ENCODE results near the gene CISD2. TPM values are rescaled to one million over a fixed set of nuclear protein-coding genes. Genes with fewer than 3 reads are reported as not detected.
"Not testable (repeated sequence)": the region's sequence is repeated elsewhere in the genome, so short reads cannot be mapped to it uniquely, and the experiment has no call there.

CISD2 gene
- total and polyA plus RNA-seq, 2 of the 4 experiments (the other 2 are of a cell fraction) = 7.0 to 14.4 TPM

GRCh38 chr4:102896547-102896946, 27.8 kb downstream of the CISD2 start:
- H3K4me3 ChIP-seq (ENCODE audit: insufficient read depth, low read depth, low read length); H4K20me1 ChIP-seq (ENCODE audit: insufficient read depth, low read length); H3K23ac ChIP-seq (ENCODE audit: low read depth, low read length); H4K5ac ChIP-seq (ENCODE audit: low read depth, low read length); BruUV-seq (replicated peaks); H3K9me3 ChIP-seq (ENCODE audit: control insufficient read depth, insufficient read depth, low read length); H3K56ac ChIP-seq (ENCODE audit: extremely low read depth, insufficient read depth, low read length); H2AK5ac ChIP-seq (ENCODE audit: low read depth, low read length); H4K91ac ChIP-seq (ENCODE audit: insufficient read depth, low read depth, low read length); H3K4me2 ChIP-seq (ENCODE audit: low read depth, low read length); H3K36me3 ChIP-seq (ENCODE audit: control insufficient read depth, insufficient read depth, low read length); H3K79me1 ChIP-seq (ENCODE audit: low read depth in 1 of 2, low read length in 2 of 2); H2BK20ac ChIP-seq (ENCODE audit: low read depth, low read length); CTCF ChIA-PET; in situ Hi-C loops (cut with MboI; ENCODE audit: low sequenced_read_pairs); H2BK15ac ChIP-seq (ENCODE audit: low read depth, low read length); H3K4me1 ChIP-seq (ENCODE audit: control insufficient read depth, insufficient read depth, low read length); H2AFZ ChIP-seq (replicated peaks; ENCODE audit: low read length, poor library complexity); intact Hi-C loops (cut with micrococcal nuclease); POLR2A ChIA-PET (ENCODE audit: unreplicated experiment); H2BK120ac ChIP-seq (ENCODE audit: low read depth, low read length); H3K27ac ChIP-seq (ENCODE audit: insufficient read depth, low read length); H4K8ac ChIP-seq (ENCODE audit: low read depth in 2 of 2, low read length in 2 of 2); H3K9me1 ChIP-seq (ENCODE audit: insufficient read depth, low read length); H3K27me3 ChIP-seq (ENCODE audit: control insufficient read depth, insufficient read depth, low read length); H3K4ac ChIP-seq (ENCODE audit: low read depth, low read length); H3K18ac ChIP-seq (ENCODE audit: low read depth, low read length); H3K9ac ChIP-seq (ENCODE audit: low read depth, low read length); H2AK9ac ChIP-seq (replicated peaks; ENCODE audit: low read depth, low read length, poor library complexity); H3K14ac ChIP-seq (replicated peaks; ENCODE audit: low read depth, low read length); H2BK5ac ChIP-seq (ENCODE audit: low read depth, low read length, poor library complexity, severe bottlenecking); ATAC-seq (ENCODE audit: low read depth); DNase-seq; dilution Hi-C loops (cut with HindIII; ENCODE audit: low sequenced_read_pairs, unreplicated experiment): not testable (repeated sequence)
- 80% methylated on average over 1 of the region's 5 CpGs; no CpG with 5 or more reads in 1 of the 2 experiments for WGBS, 2 experiments (ENCODE audit: extremely low coverage in 2 of 2, insufficient read length in 1 of 2)

DNA sequence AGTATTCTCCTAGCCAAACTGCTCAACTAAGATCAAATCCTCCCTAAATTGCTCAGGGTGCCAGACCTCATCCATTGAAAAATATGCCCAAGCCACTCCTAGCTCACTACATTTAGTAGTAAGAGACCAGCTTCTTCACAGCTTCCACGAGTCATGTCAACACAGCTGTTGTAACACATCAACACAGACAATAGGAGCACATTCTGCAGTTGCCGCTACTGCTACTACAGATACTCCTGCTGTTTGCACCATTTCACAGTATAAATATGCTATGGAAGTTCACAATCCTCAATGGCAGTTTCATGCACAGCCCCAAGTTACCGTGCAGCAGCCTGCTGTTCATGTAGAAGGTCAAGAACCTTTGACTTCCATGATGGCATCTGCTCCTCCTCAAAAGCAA, 28.8 kb downstream of the CISD2 start:
- H3K9me1 ChIP-seq (ENCODE audit: insufficient read depth, low read length); H3K9ac ChIP-seq (ENCODE audit: low read depth, low read length); H3K14ac ChIP-seq (replicated peaks; ENCODE audit: low read depth, low read length); H3K4ac ChIP-seq (ENCODE audit: low read depth, low read length); H3K56ac ChIP-seq (ENCODE audit: extremely low read depth, insufficient read depth, low read length); H3K4me2 ChIP-seq (ENCODE audit: low read depth, low read length); in situ Hi-C loops (cut with MboI; ENCODE audit: low sequenced_read_pairs); H3K27me3 ChIP-seq (ENCODE audit: control insufficient read depth, insufficient read depth, low read length); H3K27ac ChIP-seq (ENCODE audit: insufficient read depth, low read length); CTCF ChIA-PET; ATAC-seq (ENCODE audit: low read depth); intact Hi-C loops (cut with micrococcal nuclease); H3K79me1 ChIP-seq (ENCODE audit: low read depth in 1 of 2, low read length in 2 of 2); H2AK5ac ChIP-seq (ENCODE audit: low read depth, low read length); H3K36me3 ChIP-seq (ENCODE audit: control insufficient read depth, insufficient read depth, low read length); DNase-seq; POLR2A ChIA-PET (ENCODE audit: unreplicated experiment); H3K4me1 ChIP-seq (ENCODE audit: control insufficient read depth, insufficient read depth, low read length); H2AFZ ChIP-seq (replicated peaks; ENCODE audit: low read length, poor library complexity); H3K18ac ChIP-seq (ENCODE audit: low read depth, low read length); H2BK15ac ChIP-seq (ENCODE audit: low read depth, low read length); H3K23ac ChIP-seq (ENCODE audit: low read depth, low read length); H2BK5ac ChIP-seq (ENCODE audit: low read depth, low read length, poor library complexity, severe bottlenecking); H2BK120ac ChIP-seq (ENCODE audit: low read depth, low read length); H4K8ac ChIP-seq (ENCODE audit: low read depth in 2 of 2, low read length in 2 of 2); H3K9me3 ChIP-seq (ENCODE audit: control insufficient read depth, insufficient read depth, low read length); H4K20me1 ChIP-seq (ENCODE audit: insufficient read depth, low read length); dilution Hi-C loops (cut with HindIII; ENCODE audit: low sequenced_read_pairs, unreplicated experiment); BruUV-seq (replicated peaks); H4K91ac ChIP-seq (ENCODE audit: insufficient read depth, low read depth, low read length); H3K4me3 ChIP-seq (ENCODE audit: insufficient read depth, low read depth, low read length); H2BK20ac ChIP-seq (ENCODE audit: low read depth, low read length); H4K5ac ChIP-seq (ENCODE audit: low read depth, low read length); H2AK9ac ChIP-seq (replicated peaks; ENCODE audit: low read depth, low read length, poor library complexity): not testable (repeated sequence)
- no CpG with 5 or more reads among the region's 3 CpGs for WGBS, 2 experiments (ENCODE audit: extremely low coverage in 2 of 2, insufficient read length in 1 of 2)
